Prostate gland (tissue), 2 donors: ENCODE data around the gene SLC7A11. TPM values are rescaled to one million over a fixed set of nuclear protein-coding genes. Genes with fewer than 3 reads are reported as not detected.
A peak's percentile ranks its signal among the peaks of the same experiment; 100 is the strongest.

Experiments
- DNase-seq: peaks from one replicate; pipeline ENCODE4 v3.0.0-alpha.2; 2019; ENCODE audit warnings: low spot score
- H3K27ac ChIP-seq, 2 donors: fragments of 200-600 bp; sonication (generic); 2 replicates each; pipeline ENCODE4 v1.5.1; 2017 to 2019
- H3K27me3 ChIP-seq: fragments of 200-600 bp; sonication (generic); replicated peaks from 2 replicates; pipeline ENCODE4 v1.5.1; 2019; ENCODE audit not compliant: insufficient read depth
- H3K36me3 ChIP-seq, 2 donors: fragments of 200-600 bp; sonication (generic); 1 replicate in 1 of 2; 2 replicates in 1 of 2; pipeline versions ENCODE4 v1.5.1 to v1.8.1; 2017 to 2019
- H3K4me1 ChIP-seq: fragments of 200-600 bp; sonication (generic); replicated peaks from 2 replicates; pipeline ENCODE4 v1.5.1; 2019
- H3K4me3 ChIP-seq, 2 donors: fragments of 200-600 bp; sonication (generic); 2 replicates each; pipeline ENCODE4 v1.5.1; 2017 to 2019
- H3K9me3 ChIP-seq: fragments of 200-600 bp; sonication (generic); 2 replicates; pipeline ENCODE4 v1.5.1; 2017
- POLR2A ChIP-seq: fragments of 450-650 bp; IDR thresholded peaks from one replicate; pipeline ENCODE4 v1.6.1; 2016; ENCODE audit warnings: antibody characterized with exemption, mild to moderate bottlenecking
- POLR2AphosphoS5 ChIP-seq: sonication (generic); formaldehyde crosslinking; IDR thresholded peaks from one replicate; pipeline ENCODE4 v1.6.1; 2017; ENCODE audit warnings: antibody characterized with exemption
- WGBS: methylation state at CpG from one replicate; pipeline ENCODE4 v1.1.5; 2018; 5-methylcytosine and 5-hydroxymethylcytosine counted together
- intact Hi-C: fragments of 100-400 bp; cut with DNase I; formaldehyde crosslinking; loops from one replicate; pipeline ENCODE4 v1.14.2; 2022
- total RNA-seq, 2 donors: library from RNA; depleted of rRNA; stranded (reverse); fragments of >200 nt; gene quantifications; one replicate each; pipeline ENCODE4 v1.1.0, GENCODE V29; 2016
- TF ChIP-seq, protein P1 (sequence below), 4 experiments: fragments of 200-600 bp in 2 of 4; fragments of 450-650 bp in 2 of 4; sonication (generic) in 2 of 4; IDR thresholded peaks; 1 replicate in 3 of 4; 2 replicates in 1 of 4; pipeline ENCODE4 v1.5.1; 2016 to 2019; ENCODE audit warnings: antibody characterized with exemption in 4 of 4, mild to moderate bottlenecking in 2 of 4, moderate library complexity in 2 of 4

Gene SLC7A11
- total RNA-seq, 2 donors from 2014 or later: 1.3 to 1.5 TPM

DNA sequence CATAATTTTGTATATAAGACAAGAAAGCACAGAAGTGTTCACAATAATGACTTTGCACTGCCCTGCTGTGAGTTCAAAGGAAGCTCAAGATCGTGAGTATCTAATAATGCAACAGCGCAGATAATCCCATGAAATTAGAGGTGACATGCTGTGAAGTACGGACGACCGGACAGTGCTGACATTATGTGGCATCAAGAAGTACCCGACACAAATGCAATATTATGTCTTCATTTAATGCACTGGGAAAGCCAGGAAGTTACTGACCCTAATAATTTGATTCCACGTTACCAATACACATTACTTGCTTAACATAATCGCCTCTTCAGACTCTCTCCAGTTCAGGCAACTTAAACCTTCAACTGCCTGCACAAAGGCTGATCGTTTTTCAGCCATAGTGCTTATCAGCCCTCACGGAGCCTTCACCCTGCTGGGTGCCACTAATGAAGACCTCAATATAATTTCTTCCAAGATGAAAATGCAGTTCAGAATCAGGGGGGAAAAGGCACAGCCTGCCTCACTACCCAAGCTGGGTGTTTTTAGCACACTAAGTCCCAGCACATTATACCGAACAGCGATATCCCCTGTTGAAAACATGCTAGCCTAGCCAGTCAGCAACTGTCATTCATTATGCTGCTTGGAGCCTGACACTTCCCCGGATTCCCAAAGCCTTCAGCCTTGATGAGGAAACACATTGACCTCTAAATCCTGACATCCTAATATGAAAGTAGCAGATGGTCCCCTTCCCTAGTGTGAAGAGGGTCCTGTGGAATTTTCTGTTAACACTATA is 56.1 kb downstream of the SLC7A11 start:
- Histone ChIP-seq H3K36me3 (no peaks in the 10 kb centered on the region), H3K9me3 (no peaks in the 10 kb centered on the region), H3K4me3 (no peak overlapping the region), H3K4me1 (no peaks in the 10 kb centered on the region), H3K27me3 (no peaks in the 10 kb centered on the region), H3K27ac (no peak overlapping the region)
- TF ChIP-seq, protein P1, sequence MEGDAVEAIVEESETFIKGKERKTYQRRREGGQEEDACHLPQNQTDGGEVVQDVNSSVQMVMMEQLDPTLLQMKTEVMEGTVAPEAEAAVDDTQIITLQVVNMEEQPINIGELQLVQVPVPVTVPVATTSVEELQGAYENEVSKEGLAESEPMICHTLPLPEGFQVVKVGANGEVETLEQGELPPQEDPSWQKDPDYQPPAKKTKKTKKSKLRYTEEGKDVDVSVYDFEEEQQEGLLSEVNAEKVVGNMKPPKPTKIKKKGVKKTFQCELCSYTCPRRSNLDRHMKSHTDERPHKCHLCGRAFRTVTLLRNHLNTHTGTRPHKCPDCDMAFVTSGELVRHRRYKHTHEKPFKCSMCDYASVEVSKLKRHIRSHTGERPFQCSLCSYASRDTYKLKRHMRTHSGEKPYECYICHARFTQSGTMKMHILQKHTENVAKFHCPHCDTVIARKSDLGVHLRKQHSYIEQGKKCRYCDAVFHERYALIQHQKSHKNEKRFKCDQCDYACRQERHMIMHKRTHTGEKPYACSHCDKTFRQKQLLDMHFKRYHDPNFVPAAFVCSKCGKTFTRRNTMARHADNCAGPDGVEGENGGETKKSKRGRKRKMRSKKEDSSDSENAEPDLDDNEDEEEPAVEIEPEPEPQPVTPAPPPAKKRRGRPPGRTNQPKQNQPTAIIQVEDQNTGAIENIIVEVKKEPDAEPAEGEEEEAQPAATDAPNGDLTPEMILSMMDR (IDR thresholded peaks at IDR 0.05): no peak
- TF ChIP-seq POLR2AphosphoS5 (no peak), POLR2A (no peak)
- DNase-seq: no peak
- WGBS: 89% methylated on average over 13 of the region's 13 CpGs
- intact Hi-C loops: loop anchor here (10.0 kb wide), 1 partner anchor 91 kb away; no protein-coding TSS in a partner anchor

DNA sequence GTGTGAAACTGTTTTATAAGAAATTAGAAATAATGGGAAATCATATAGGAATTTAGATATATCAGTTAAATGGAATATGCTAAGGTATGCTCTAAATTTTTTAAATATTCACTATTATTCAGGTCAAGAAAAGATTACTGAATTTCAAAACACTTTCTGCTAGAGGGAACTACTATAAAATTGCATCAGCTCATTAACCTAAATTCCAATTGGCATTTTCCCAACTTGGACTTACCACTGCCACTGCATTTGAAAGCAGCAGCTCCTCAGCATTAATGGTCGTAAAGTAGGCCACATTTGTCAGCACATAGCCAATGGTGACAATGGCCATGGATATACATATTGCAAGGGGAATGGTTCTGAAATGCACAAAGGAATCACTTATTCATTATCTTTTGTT is 57.3 kb downstream of the SLC7A11 start:
- TF ChIP-seq POLR2A: no peak
- no peaks in the 10 kb centered on the region for H3K36me3 ChIP-seq
- H3K27ac ChIP-seq: no peak overlapping the region
- no peak for DNase-seq
- H3K9me3 ChIP-seq: no peaks in the 10 kb centered on the region
- no peak overlapping the region for H3K4me3 ChIP-seq
- 67% methylated on average over 1 of the region's 1 CpG for WGBS
- no peaks in the 10 kb centered on the region for H3K4me1 ChIP-seq
- intact Hi-C loops: loop anchor here (5.0 to 10.0 kb wide), 2 partner anchors 90 to 497 kb away; no protein-coding TSS in a partner anchor
- H3K27me3 ChIP-seq: no peaks in the 10 kb centered on the region

GRCh38 chr4:138182838-138183426 is 59.2 kb downstream of the SLC7A11 start:
- Histone ChIP-seq H3K4me3 (no peak overlapping the region), H3K27me3 (no peaks in the 10 kb centered on the region), H3K27ac (no peak overlapping the region), H3K36me3 (no peaks in the 10 kb centered on the region), H3K4me1 (no peaks in the 10 kb centered on the region), H3K9me3 (no peaks in the 10 kb centered on the region)
- no peak for TF ChIP-seq POLR2A
- TF ChIP-seq, protein P1 (IDR thresholded peaks at IDR 0.05): peak in 3 of 4 experiments; percentile 53 to 71 (median 68)
- WGBS: 37% methylated on average over 6 of the region's 6 CpGs
- peak; percentile 24 for DNase-seq
- intact Hi-C loops: loop anchor here (5.0 to 10.0 kb wide), 2 partner anchors 88 to 499 kb away; no protein-coding TSS in a partner anchor

GRCh38 chr4:138181287-138181686 is 60.9 kb downstream of the SLC7A11 start:
- no peaks in the 10 kb centered on the region for H3K27me3 ChIP-seq
- no peaks in the 10 kb centered on the region for H3K36me3 ChIP-seq
- H3K9me3 ChIP-seq: no peaks in the 10 kb centered on the region
- no peak for DNase-seq
- WGBS: 39% methylated on average over 6 of the region's 6 CpGs
- H3K4me1 ChIP-seq: no peaks in the 10 kb centered on the region
- TF ChIP-seq POLR2A (no peak), POLR2AphosphoS5 (no peak)
- TF ChIP-seq, protein P1 (IDR thresholded peaks at IDR 0.05): no peak
- no peak overlapping the region for H3K4me3 ChIP-seq
- no peak overlapping the region for H3K27ac ChIP-seq
- intact Hi-C loops: loop anchor here (2.0 to 10.0 kb wide), 3 partner anchors 86 to 501 kb away; no protein-coding TSS in a partner anchor

DNA sequence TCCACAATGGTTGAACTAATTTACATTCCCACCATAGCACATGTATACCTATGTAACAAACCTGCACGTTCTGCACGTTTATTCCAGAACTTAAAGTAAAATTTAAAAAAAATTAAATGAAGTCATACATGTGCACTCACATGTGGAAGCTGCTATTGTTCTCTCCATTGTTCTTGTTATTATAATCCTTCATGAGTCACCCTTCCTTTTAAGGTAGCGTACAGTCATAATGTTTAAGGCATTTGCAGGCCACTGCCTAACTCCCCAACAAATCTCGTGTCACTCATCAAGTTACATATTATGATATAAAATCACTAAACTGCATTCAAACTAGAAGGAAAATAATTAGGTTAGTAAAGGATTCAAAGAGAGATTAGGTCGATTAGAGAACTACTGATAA is 63.6 kb downstream of the SLC7A11 start:
- DNase-seq: no peak
- intact Hi-C loops: loop anchor here (10.0 kb wide), 1 partner anchor 1054 kb away; no protein-coding TSS in a partner anchor
- Histone ChIP-seq H3K36me3 (no peaks in the 10 kb centered on the region), H3K9me3 (no peaks in the 10 kb centered on the region), H3K4me1 (no peaks in the 10 kb centered on the region), H3K27me3 (no peaks in the 10 kb centered on the region), H3K27ac (no peak overlapping the region), H3K4me3 (no peak overlapping the region)
- TF ChIP-seq POLR2A (no peak), POLR2AphosphoS5 (no peak)
- TF ChIP-seq, protein P1 (IDR thresholded peaks at IDR 0.05): no peak
- 83% methylated on average over 5 of the region's 5 CpGs for WGBS
